K562 (cell line): ENCODE measurements around the gene PRICKLE4. TPM values are rescaled to one million over a fixed set of nuclear protein-coding genes. Genes with fewer than 3 reads are reported as not detected.
A peak's percentile ranks its signal among the peaks of the same experiment; 100 is the strongest.

ENCODE experiments used
- ARID1B ChIP-seq: fragments of 450-650 bp; IDR thresholded peaks from 2 replicates; pipeline ENCODE4 v1.6.1; 2016; ENCODE audit warnings: antibody characterized with exemption, mild to moderate bottlenecking, inconsistent platforms
- ASH1L ChIP-seq: fragments of 450-650 bp; IDR thresholded peaks from 2 replicates; pipeline ENCODE4 v1.6.1; 2018; ENCODE audit warnings: borderline replicate concordance, mild to moderate bottlenecking, low read depth; ENCODE audit not compliant: partially characterized antibody
- CEBPB ChIP-seq: fragments of 450-650 bp; IDR thresholded peaks from 2 replicates; pipeline ENCODE4 v1.6.1; 2016; ENCODE audit warnings: missing genetic modification characterization, missing compliant biosample characterization
- ELF1 ChIP-seq: fragments of 200-800 bp; sonication (Bioruptor generic); IDR thresholded peaks from 2 replicates; pipeline ENCODE4 v1.6.1; 2016; ENCODE audit warnings: missing genetic modification characterization, missing compliant biosample characterization
- FIP1L1 ChIP-seq: fragments of 200-400 bp; formaldehyde crosslinking; IDR thresholded peaks from 2 replicates; pipeline ENCODE4 v1.6.1; 2018; ENCODE audit warnings: mild to moderate bottlenecking, low read depth, low read length; ENCODE audit not compliant: poor library complexity, severe bottlenecking
- HDAC1 ChIP-seq, 2 experiments: fragments of 450-650 bp; IDR thresholded peaks; 2 replicates each; pipeline ENCODE4 v1.6.1; 2016 to 2017; ENCODE audit warnings: inconsistent platforms in 1 of 2, mild to moderate bottlenecking in 1 of 2, moderate library complexity in 1 of 2
- HMG20A ChIP-seq: fragments of 450-650 bp; formaldehyde crosslinking; conservative IDR thresholded peaks from 2 replicates; pipeline ENCODE4 v1.4.0; 2020; ENCODE audit warnings: mild to moderate bottlenecking, mixed read lengths
- MED1 ChIP-seq: sonication (generic); formaldehyde crosslinking; IDR thresholded peaks from 2 replicates; pipeline ENCODE4 v1.8.1; 2023; ENCODE audit warnings: missing genetic modification reagents, borderline replicate concordance
- MTA3 ChIP-seq: fragments of 450-650 bp; formaldehyde crosslinking; IDR thresholded peaks from 2 replicates; pipeline ENCODE4 v1.6.1; 2017; ENCODE audit warnings: mild to moderate bottlenecking, borderline replicate concordance
- NONO ChIP-seq, 2 experiments: fragments of 200-400 bp in 1 of 2; fragments of 450-650 bp in 1 of 2; formaldehyde crosslinking in 1 of 2; IDR thresholded peaks; 2 replicates each; pipeline ENCODE4 v1.6.1; 2017; ENCODE audit warnings: low read depth in 2 of 2, mild to moderate bottlenecking in 2 of 2, moderate library complexity in 2 of 2, low read length in 1 of 2
- PHB ChIP-seq: fragments of 250-450 bp; sonication (Bioruptor Pico); IDR thresholded peaks from 2 replicates; pipeline ENCODE4 v1.5.0; 2021
- PTRF ChIP-seq: fragments of 450-650 bp; IDR thresholded peaks from 2 replicates; pipeline ENCODE4 v1.6.1; 2016; ENCODE audit warnings: mild to moderate bottlenecking, missing genetic modification characterization, missing compliant biosample characterization
- RCOR1 ChIP-seq, 2 experiments: IDR thresholded peaks; 2 replicates each; pipeline ENCODE4 v1.6.1; 2012; ENCODE audit warnings: low read depth in 2 of 2, low read length in 2 of 2, borderline replicate concordance in 1 of 2, improper control_type of control experiment in 1 of 2
- RUNX1 ChIP-seq: sonication (generic); IDR thresholded peaks from 2 replicates; pipeline ENCODE4 v1.6.1; 2016; ENCODE audit warnings: antibody characterized with exemption, low read depth
- SIRT6 ChIP-seq: IDR thresholded peaks from one replicate; pipeline ENCODE4 v1.6.1; 2012; ENCODE audit warnings: low read depth, mild to moderate bottlenecking, control low read depth, inconsistent platforms, low read length, moderate library complexity
- SMAD4 ChIP-seq: fragments of 250-450 bp; sonication (Bioruptor Pico); conservative IDR thresholded peaks from 2 replicates; pipeline ENCODE4 v1.8.0; 2021; ENCODE audit warnings: inconsistent platforms, mild to moderate bottlenecking, moderate library complexity
- YY1 ChIP-seq, 3 experiments: IDR thresholded peaks; 2 replicates each; pipeline ENCODE4 v1.6.1; 2011; ENCODE audit warnings: low read length in 2 of 3, mild to moderate bottlenecking in 2 of 3, moderate library complexity in 2 of 3, borderline replicate concordance in 1 of 3, control low read depth in 1 of 3, low read depth in 1 of 3; ENCODE audit not compliant: insufficient read depth in 3 of 3, insufficient replicate concordance in 2 of 3, control insufficient read depth in 1 of 3, insufficient read length in 1 of 3; ENCODE audit errors: extremely low read depth in 1 of 3
- ZBTB17 ChIP-seq: fragments of 450-650 bp; formaldehyde crosslinking; IDR thresholded peaks from 2 replicates; pipeline ENCODE4 v1.4.0; 2020; ENCODE audit warnings: mild to moderate bottlenecking
- ZFX ChIP-seq: sonication (generic); formaldehyde crosslinking; IDR thresholded peaks from 2 replicates; pipeline ENCODE4 v1.8.0; 2022; ENCODE audit warnings: mild to moderate bottlenecking, missing genetic modification reagents, moderate library complexity
- ZNF253 ChIP-seq: fragments of 250-450 bp; sonication (Bioruptor Pico); conservative IDR thresholded peaks from 2 replicates; pipeline ENCODE4 v1.6.1; 2021; ENCODE audit warnings: mild to moderate bottlenecking
- ZNF384 ChIP-seq: IDR thresholded peaks from 2 replicates; pipeline ENCODE4 v1.6.1; 2012; ENCODE audit warnings: low read depth, low read length, improper control_type of control experiment
- ZNF444 ChIP-seq: fragments of 250-450 bp; sonication (Bioruptor Pico); IDR thresholded peaks from 2 replicates; pipeline ENCODE4 v1.4.0; 2020; ENCODE audit warnings: mild to moderate bottlenecking, moderate library complexity
- polyA plus RNA-seq, 8 experiments: library from polyadenylated mRNA; depleted of rRNA in 4 of 8; stranded (reverse) in 5 of 8; unstranded in 3 of 8; fragments of >200 nt; fragmentation: Nextera tagmentation in 2 of 8; fragmentation: Illumina TruSeq in 1 of 8; extraction: Ambion mirVana in 2 of 8; extraction: Trizol in 1 of 8; gene quantifications; 2 replicates each; pipeline versions ENCODE4 v1.2.1 to v1.2.3, GENCODE V29; 2011 to 2014; ENCODE audit warnings: inconsistent platforms in 1 of 8, missing spikeins in 1 of 8
- total RNA-seq, 7 experiments: library from RNA; depleted of rRNA in 6 of 7; stranded (reverse); fragments of >200 nt in 6 of 7; fragmentation: Illumina TruSeq in 2 of 7; extraction: Trizol in 2 of 7; gene quantifications; 2 replicates each; pipeline versions ENCODE4 v1.2.1 to v1.2.3, GENCODE V29; 2011 to 2021; ENCODE audit warnings: low replicate concordance in 1 of 7
- TF ChIP-seq, protein P1 (sequence below): fragments of 200-800 bp; sonication (Bioruptor generic); IDR thresholded peaks from 2 replicates; pipeline ENCODE4 v1.6.1; 2017; ENCODE audit warnings: missing genetic modification characterization, missing compliant biosample characterization
- TF ChIP-seq, protein P2 (sequence below), 2 experiments: fragments of 450-650 bp; IDR thresholded peaks; 2 replicates each; pipeline ENCODE4 v1.6.1; 2016

The PRICKLE4 gene
- total and polyA plus RNA-seq, 9 of the 15 experiments (the other 6 are each of a cell fraction or from before 2014, with no cell fraction given): 0.20 to 0.32 (median 0.27) TPM; not detected in 6

DNA sequence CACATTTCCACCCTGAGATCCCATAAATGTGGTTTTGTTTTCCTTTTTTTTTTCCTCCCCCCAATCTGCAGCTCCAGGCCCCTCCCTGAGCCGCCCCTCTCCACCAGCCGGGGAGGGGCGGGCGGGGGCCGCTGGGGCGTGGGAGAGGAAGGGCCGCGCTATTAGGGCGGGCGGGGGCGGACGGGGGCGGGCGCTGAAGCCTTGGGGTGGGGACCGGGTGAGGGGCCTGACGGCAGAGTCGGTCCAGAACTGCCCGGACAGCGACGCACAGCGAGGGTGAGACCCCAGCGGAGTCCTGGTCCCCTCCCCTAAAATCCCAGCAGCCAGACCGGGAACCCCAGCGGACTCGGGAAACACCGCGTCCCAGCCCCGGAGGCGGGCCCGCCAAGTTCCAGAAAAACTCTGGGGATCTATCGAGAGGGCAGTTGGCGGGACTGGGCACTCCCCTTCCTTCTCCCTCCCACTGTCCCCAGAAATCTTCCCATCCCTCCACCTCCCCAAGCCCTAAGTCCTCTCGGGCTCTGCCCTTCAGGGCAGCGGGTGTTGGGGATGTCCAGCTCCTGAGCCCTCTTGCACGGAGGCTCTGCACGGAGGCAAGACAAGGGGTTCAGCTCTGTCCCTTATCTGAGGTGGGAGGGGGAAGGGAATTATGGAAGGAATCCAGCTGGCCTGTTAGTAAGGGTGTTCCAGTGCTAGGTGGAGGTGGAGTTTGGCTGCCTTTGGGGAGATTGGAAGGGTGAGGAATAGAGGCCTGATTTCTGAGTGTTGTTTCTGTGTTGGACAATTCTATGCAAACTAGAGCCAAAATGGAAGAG lies at the start of gene PRICKLE4 (continued):
- no peak for TF ChIP-seq ZNF444 (CRISPR knock-in tag)
- peak in 1 of 2 experiments; percentile 60; a peak in 2 of 4 replicates for TF ChIP-seq HDAC1 (IDR thresholded peaks at IDR 0.05)
- no peak for TF ChIP-seq ZNF384
- no peak for TF ChIP-seq SIRT6
- TF ChIP-seq ARID1B: 0 out of 2 replicates have a peak, but pooled peaks have one; percentile 7
- no peak for TF ChIP-seq NONO (IDR thresholded peaks at IDR 0.05; ENCODE audit: low read depth in 2 of 2, low read length in 1 of 2)
- no peak for TF ChIP-seq PTRF (tag)
- TF ChIP-seq ZNF253 (CRISPR knock-in tag): no peak
- TF ChIP-seq MTA3: peak; percentile 56; the same call in 1 of the 2 replicates
- TF ChIP-seq ZFX (CRISPR knock-in tag): 0 out of 2 replicates have a peak, but pooled peaks have one; percentile 34
- TF ChIP-seq RCOR1 (IDR thresholded peaks at IDR 0.05; ENCODE audit: borderline replicate concordance in 1 of 2, low read depth in 2 of 2, low read length in 2 of 2): 0 out of 4 replicates have a peak, but pooled peaks of 1 of the 2 experiments have one; percentile 14
- no peak for TF ChIP-seq CEBPB (tag)
- 0 out of 2 replicates have a peak, but pooled peaks have one; percentile 46 for TF ChIP-seq MED1 (CRISPR knock-in tag)
- 0 out of 2 replicates have a peak, but pooled peaks have one; percentile 31 for TF ChIP-seq ZBTB17 (CRISPR knock-in tag)
- no peak for TF ChIP-seq ELF1
- no peak for TF ChIP-seq PHB (CRISPR knock-in tag)
- TF ChIP-seq, protein P1, sequence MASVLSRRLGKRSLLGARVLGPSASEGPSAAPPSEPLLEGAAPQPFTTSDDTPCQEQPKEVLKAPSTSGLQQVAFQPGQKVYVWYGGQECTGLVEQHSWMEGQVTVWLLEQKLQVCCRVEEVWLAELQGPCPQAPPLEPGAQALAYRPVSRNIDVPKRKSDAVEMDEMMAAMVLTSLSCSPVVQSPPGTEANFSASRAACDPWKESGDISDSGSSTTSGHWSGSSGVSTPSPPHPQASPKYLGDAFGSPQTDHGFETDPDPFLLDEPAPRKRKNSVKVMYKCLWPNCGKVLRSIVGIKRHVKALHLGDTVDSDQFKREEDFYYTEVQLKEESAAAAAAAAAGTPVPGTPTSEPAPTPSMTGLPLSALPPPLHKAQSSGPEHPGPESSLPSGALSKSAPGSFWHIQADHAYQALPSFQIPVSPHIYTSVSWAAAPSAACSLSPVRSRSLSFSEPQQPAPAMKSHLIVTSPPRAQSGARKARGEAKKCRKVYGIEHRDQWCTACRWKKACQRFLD (CRISPR knock-in tag): no peak
- TF ChIP-seq RUNX1: no peak
- TF ChIP-seq FIP1L1: peak; percentile 3
- no peak for TF ChIP-seq YY1 (IDR thresholded peaks at IDR 0.05; ENCODE audit: borderline replicate concordance in 1 of 3, control insufficient read depth in 1 of 3, extremely low read depth in 1 of 3, insufficient read depth in 3 of 3, insufficient read length in 1 of 3, insufficient replicate concordance in 2 of 3, low read depth in 1 of 3, low read length in 2 of 3)
- 0 out of 2 replicates have a peak, but pooled peaks have one; percentile 10 for TF ChIP-seq SMAD4 (CRISPR knock-in tag)
- no peak for TF ChIP-seq HMG20A (CRISPR knock-in tag)
- TF ChIP-seq, protein P2, sequence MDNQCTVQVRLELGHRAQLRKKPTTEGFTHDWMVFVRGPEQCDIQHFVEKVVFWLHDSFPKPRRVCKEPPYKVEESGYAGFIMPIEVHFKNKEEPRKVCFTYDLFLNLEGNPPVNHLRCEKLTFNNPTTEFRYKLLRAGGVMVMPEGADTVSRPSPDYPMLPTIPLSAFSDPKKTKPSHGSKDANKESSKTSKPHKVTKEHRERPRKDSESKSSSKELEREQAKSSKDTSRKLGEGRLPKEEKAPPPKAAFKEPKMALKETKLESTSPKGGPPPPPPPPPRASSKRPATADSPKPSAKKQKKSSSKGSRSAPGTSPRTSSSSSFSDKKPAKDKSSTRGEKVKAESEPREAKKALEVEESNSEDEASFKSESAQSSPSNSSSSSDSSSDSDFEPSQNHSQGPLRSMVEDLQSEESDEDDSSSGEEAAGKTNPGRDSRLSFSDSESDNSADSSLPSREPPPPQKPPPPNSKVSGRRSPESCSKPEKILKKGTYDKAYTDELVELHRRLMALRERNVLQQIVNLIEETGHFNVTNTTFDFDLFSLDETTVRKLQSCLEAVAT (IDR thresholded peaks at IDR 0.05): peak in 1 of 2 experiments; percentile 15; a peak in 1 of 4 replicates
- no peak for TF ChIP-seq ASH1L
